Small intestine (tissue), 7 donors: ENCODE results near the gene RBM19. TPM values are rescaled to one million over a fixed set of nuclear protein-coding genes. Genes with fewer than 3 reads are reported as not detected.

Experiments
- DNase-seq, 2 donors: peaks; one replicate each; pipeline versions ENCODE4 v3.0.0 to v3.0.0-alpha.2; 2013
- FAIRE-seq: peaks from 2 replicates; lab custom pipeline; 2012; peaks lifted over from hg19 to GRCh38; lab: Jason Lieb, UNC
- H3K27ac ChIP-seq, 3 donors: one replicate each; pipeline ENCODE4 v1.5.1; 2013; ENCODE audit warnings: low read length in 2 of 3, mild to moderate bottlenecking in 2 of 3, control low read depth in 1 of 3, inconsistent platforms in 1 of 3, low read depth in 1 of 3, moderate library complexity in 1 of 3
- H3K27me3 ChIP-seq, 3 donors: one replicate each; pipeline ENCODE4 v1.6.1; 2013; ENCODE audit warnings: low read length in 3 of 3, inconsistent platforms in 1 of 3; ENCODE audit not compliant: control insufficient read depth in 3 of 3, insufficient read depth in 3 of 3
- H3K36me3 ChIP-seq, 3 donors: one replicate each; pipeline ENCODE4 v1.6.1; 2013; ENCODE audit warnings: low read length in 3 of 3, inconsistent platforms in 1 of 3, low read depth in 1 of 3, mild to moderate bottlenecking in 1 of 3, moderate library complexity in 1 of 3; ENCODE audit not compliant: control insufficient read depth in 3 of 3, insufficient read depth in 2 of 3
- H3K4me1 ChIP-seq, 3 donors: one replicate each; pipeline ENCODE4 v1.6.1; 2013; ENCODE audit warnings: low read length in 2 of 3, inconsistent platforms in 1 of 3, low read depth in 1 of 3, mild to moderate bottlenecking in 1 of 3, moderate library complexity in 1 of 3; ENCODE audit not compliant: control insufficient read depth in 3 of 3, insufficient read depth in 2 of 3
- H3K4me3 ChIP-seq, 3 donors: one replicate each; pipeline ENCODE4 v1.5.1; 2013; ENCODE audit warnings: low read length in 3 of 3, control low read depth in 1 of 3, inconsistent platforms in 1 of 3, low read depth in 1 of 3, mild to moderate bottlenecking in 1 of 3, moderate library complexity in 1 of 3
- H3K9me3 ChIP-seq, 2 donors: one replicate each; pipeline ENCODE4 v1.6.1; 2013; ENCODE audit warnings: low read depth in 1 of 2, low read length in 1 of 2; ENCODE audit not compliant: control insufficient read depth in 2 of 2, insufficient read depth in 1 of 2
- WGBS, 3 donors: extraction: QIAGEN DNeasy Blood & Tissue Kit; methylation state at CpG; one replicate each; pipeline ENCODE4 v1.1.7; 2013; 5-methylcytosine and 5-hydroxymethylcytosine counted together
- polyA plus RNA-seq, 4 donors: library from polyadenylated mRNA; stranded (reverse) in 3 of 4; unstranded in 1 of 4; fragments of 200-250 nt in 3 of 4; fragments of 120-200 nt in 1 of 4; gene quantifications; one replicate each; pipeline versions ENCODE4 v1.2.1 to v1.2.3, GENCODE V29; 2013
- donor health status: healthy with polysubstance abuse.
- donor health status: control.
- donor health status: control.
- donor health status: Bipolar disorder and iron deficiency.
- donor health status: healthy.

The RBM19 gene
- polyA plus RNA-seq, 4 donors = 10.0 to 23.5 (median 14.6) TPM

DNA sequence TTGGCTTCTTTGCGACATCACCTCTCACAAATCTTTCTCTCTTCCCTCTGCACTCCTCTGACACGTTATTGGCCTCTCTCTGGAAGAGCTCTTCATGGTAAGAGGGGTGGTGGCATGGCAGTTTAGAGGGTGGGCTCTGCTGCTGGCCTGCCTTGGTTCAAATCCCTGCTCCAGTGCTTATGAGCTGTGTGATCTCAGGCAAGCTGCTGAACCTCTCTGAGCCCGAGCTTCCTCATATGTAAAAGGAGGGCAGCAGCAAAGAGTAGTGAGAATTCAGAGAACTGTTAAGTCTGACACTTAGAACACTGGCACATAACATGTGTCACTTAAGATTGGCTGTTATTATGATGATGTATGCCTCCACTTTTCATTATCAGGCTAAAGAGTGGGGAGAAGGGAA is 118.3 kb downstream of the RBM19 start:
- FAIRE-seq (no peak), DNase-seq (no peak)
- 85 to 91% (median 88%) methylated on average over 3 of the region's 3 CpGs for WGBS, 3 donors
- H3K36me3 ChIP-seq = peaks cover 0 to 50% (median 2%) of the 10 kb centered on the region in 3 donors
- no peaks in the 10 kb centered on the region for H3K27me3 ChIP-seq
- no peak overlapping the region for H3K27ac ChIP-seq
- no peaks in the 10 kb centered on the region for H3K9me3 ChIP-seq
- no peaks in the 10 kb centered on the region for H3K4me1 ChIP-seq
- no peak overlapping the region for H3K4me3 ChIP-seq

DNA sequence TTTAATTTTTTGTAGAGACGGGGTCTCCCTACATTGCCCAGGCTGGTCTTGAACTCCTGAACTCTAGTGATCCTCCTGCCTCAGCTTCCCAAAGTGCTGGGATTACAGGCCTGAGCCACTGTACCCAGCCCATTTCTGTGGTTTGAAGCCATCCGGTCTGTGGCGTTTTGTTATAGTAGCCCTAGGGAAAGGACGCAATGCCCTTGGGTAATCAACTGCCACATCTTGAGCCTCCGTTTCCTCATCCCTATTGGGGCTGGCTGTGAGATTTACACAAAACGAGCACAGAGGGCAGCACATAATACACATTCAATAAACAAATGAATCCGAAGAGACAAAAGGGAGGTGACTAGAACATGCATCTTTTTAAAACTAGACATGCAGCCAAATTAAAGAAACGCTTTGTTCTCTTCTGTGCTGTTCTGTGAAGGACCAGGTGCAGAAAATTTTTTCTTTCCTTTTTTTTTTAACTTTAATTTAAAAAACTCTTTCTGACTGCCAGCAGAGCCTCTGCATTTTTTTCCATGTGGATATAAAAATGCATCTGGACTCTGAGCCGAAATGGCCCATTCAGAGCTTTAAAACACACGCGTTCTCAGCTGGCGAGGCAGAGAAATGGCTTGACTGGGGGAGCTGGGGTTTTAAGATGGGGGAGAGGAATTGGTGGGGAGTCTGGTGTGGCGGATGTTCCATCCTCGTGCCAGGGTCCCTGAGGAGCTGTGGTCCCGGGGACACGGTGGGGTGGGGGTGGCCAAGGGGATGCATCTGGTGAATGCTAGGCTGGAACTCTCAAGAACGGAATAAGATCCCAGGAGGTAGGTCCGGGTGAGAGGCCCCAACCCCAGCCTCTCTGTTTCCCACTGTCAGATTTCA is 119.0 kb downstream of the RBM19 start:
- WGBS, 3 donors = 90 to 95% (median 94%) methylated on average over 17 to 18 of the region's 18 CpGs
- no peak for FAIRE-seq

DNA sequence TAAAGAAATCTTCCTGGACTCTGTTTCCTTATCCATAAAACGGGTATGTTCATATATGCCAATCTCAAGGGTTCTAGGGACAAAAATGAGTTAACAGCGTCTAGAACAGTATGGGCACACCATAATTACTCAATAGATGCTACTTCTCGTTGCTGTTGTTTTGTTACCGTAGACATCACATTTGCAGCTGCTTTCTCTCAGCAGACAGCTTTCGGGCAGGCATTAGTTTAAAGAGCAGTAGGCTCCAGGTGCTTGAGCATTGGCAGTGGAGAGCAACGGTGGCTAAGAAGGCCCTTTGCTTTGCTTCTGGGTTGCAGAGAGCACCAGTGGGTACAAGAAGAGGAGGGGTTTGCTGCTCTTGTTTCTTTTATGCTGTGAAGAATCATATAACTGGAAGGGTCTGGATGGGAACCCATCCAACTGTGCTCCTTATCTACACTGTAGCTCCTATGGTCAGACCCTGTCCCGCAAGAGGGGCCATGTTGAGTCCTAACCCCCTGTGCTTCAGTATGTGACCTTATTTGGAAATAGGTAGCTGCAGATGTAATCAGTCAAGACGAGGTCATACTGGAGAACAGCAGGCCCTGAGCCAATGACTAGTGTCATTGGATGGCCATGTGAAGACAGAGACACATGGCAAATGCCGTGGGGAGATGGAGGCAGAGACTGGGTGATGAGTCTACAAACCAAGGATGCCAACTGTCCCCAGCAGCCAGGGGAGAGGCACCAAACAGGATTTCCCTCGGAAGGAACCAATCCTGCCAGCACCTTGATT is 120.0 kb downstream of the RBM19 start:
- Histone ChIP-seq H3K9me3 (no peaks in the 10 kb centered on the region), H3K27me3 (no peaks in the 10 kb centered on the region), H3K4me3 (no peak overlapping the region), H3K27ac (no peak overlapping the region), H3K4me1 (no peaks in the 10 kb centered on the region), H3K36me3 (peaks cover 0 to 48% (median 6%) of the 10 kb centered on the region in 3 donors)
- DNase-seq (no peak), FAIRE-seq (no peak)
- WGBS, 3 donors = 86 to 91% (median 90%) methylated on average over 10 of the region's 10 CpGs

More for the DNA sequence above, 119.0 kb downstream of the RBM19 start:
- Histone ChIP-seq H3K27ac (no peak overlapping the region), H3K4me3 (no peak overlapping the region), H3K4me1 (no peaks in the 10 kb centered on the region), H3K9me3 (no peaks in the 10 kb centered on the region), H3K36me3 (peaks cover 0 to 52% (median 6%) of the 10 kb centered on the region in 3 donors), H3K27me3 (no peaks in the 10 kb centered on the region)
- DNase-seq = no peak

DNA sequence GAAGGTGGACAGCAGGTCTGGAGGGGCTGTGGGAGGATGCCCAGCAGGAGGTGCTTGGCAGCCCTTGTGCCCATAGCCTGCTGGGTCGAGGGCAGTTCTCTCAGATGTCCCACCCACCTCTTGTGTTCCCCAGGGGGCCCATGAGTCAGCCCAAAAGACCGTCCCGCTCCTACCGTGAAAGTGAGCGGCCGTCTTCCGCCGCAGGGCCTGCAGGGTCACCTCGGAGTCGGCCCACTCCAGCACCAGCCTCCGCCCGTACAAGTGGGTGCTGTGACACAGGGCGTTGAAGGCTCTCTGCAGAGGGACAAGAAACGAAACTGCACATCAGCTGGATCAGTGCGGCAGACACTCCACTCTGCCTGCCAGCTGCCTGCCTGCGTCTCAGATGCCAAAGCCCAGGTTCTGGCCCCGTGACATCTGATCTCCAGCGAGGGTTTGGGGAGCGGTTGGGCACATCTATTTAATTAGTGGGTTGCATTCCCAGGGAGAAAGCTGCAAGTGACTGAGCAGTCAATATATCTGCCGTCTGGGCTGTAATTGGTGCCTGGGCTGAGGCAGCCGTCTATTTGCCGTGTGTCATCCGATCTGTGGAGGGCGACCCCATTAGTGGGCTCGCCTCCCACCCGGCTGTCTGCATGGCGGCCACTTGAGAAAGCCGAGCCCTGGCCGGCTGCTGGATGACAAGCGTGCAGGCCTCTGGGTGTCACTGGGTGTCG is 121.5 kb downstream of the RBM19 start:
- Histone ChIP-seq H3K27ac (no peak overlapping the region), H3K4me1 (no peaks in the 10 kb centered on the region), H3K4me3 (no peak overlapping the region), H3K9me3 (no peaks in the 10 kb centered on the region), H3K27me3 (no peaks in the 10 kb centered on the region), H3K36me3 (peaks cover 0 to 41% (median 6%) of the 10 kb centered on the region in 3 donors)
- 90 to 94% (median 92%) methylated on average over 31 of the region's 31 CpGs for WGBS, 3 donors
- DNase-seq (no peak), FAIRE-seq (no peak)

DNA sequence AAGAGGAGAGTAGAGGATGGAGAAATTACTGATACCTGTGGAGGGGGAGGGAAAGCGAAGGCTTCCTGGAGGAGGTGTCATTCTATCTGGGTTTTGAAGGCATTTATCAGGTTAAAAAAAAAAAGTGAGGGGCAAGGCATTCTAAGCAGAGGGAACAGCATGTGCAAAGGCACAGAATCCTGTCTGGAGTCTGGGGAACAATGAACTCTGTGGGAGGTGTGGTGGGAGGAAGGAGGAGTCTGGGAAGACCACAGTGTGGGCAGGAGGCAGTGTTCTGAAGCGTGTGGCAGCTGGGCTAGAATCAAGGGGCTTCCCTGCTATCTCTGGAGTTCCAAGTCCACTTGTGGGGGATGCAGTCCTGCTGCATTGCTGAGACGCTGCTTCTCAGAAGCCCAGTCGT is 123.4 kb downstream of the RBM19 start:
- Histone ChIP-seq H3K27me3 (no peaks in the 10 kb centered on the region), H3K36me3 (peaks cover 0 to 28% (median 6%) of the 10 kb centered on the region in 3 donors), H3K4me1 (no peaks in the 10 kb centered on the region), H3K9me3 (no peaks in the 10 kb centered on the region), H3K4me3 (no peak overlapping the region), H3K27ac (no peak overlapping the region)
- no peak for FAIRE-seq
- WGBS, 3 donors = 88 to 100% (median 93%) methylated on average over 4 of the region's 4 CpGs
- DNase-seq = no peak

DNA sequence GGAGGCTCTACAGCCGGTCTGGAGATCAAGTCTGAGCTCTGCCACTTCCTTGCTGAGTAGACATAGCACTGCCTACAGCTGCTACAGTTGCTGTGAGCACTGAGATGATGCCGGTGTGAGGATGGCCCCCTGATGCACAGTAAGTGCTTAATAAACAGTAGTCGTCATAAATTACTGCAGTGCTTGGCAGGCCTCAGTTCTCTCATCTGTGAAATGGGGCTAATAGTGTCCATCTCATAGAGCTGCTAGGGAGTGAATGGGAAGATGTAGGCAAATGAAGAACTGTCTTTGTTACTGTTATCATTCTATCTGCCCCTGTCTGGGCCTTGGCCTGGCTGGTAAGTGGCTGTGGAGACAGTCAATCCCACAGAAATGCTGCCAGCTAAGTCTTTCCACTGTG is 124.3 kb downstream of the RBM19 start:
- FAIRE-seq (no peak), DNase-seq (no peak)
- Histone ChIP-seq H3K27me3 (no peaks in the 10 kb centered on the region), H3K4me1 (no peaks in the 10 kb centered on the region), H3K4me3 (no peak overlapping the region), H3K27ac (no peak overlapping the region), H3K36me3 (peaks cover 0 to 31% (median 6%) of the 10 kb centered on the region in 3 donors), H3K9me3 (no peaks in the 10 kb centered on the region)
- WGBS, 3 donors = 87 to 96% (median 90%) methylated on average over 3 of the region's 3 CpGs

DNA sequence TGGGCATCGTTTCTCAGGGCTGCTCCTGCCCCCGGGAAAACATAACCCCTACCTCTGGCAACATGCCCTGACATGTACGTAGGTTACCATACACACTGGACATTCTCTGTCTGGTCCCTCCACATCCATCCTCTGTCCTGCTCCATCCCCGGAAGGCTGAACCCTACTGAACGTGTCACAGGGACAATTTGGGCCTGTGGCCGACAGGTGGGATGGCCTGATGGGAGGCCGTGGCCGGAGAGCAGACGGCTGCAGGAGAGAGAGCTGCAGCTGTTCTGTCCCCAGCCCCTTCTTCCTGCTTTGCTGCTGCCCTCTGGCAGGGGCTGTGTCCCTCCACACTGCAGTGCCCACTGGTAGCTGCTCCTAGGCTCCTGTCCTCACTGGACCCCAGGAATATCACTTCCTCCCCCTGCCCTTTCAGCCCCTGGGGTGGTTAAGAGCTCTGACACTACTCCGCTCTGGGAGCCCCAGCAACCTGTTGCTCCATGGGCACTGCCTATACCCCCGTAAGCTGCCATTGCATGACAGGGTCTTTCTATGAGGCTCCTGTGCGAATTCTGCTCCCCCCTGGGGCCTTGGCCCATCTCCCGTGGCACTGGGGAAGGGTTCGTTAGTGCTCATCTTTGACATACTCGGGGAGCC is 125.6 kb downstream of the RBM19 start:
- Histone ChIP-seq H3K27me3 (no peaks in the 10 kb centered on the region), H3K27ac (no peak overlapping the region), H3K4me3 (no peak overlapping the region), H3K9me3 (no peaks in the 10 kb centered on the region), H3K4me1 (no peaks in the 10 kb centered on the region), H3K36me3 (peaks cover 0 to 25% (median 6%) of the 10 kb centered on the region in 3 donors)
- WGBS, 3 donors = 91 to 92% (median 91%) methylated on average over 15 of the region's 15 CpGs
- FAIRE-seq (no peak), DNase-seq (no peak)
